BLaER1 (cell line): ENCODE measurements around the gene ARHGEF12.

Experiments
- H3K27ac ChIP-seq: shearing (Covaris generic); formaldehyde crosslinking; 2 replicates; pipeline ENCODE4 v1.8.1; 2022
- H3K27me3 ChIP-seq: shearing (Covaris generic); formaldehyde crosslinking; 2 replicates; pipeline ENCODE4 v1.8.1; 2022
- H3K36me3 ChIP-seq: shearing (Covaris generic); formaldehyde crosslinking; 2 replicates; pipeline ENCODE4 v1.8.1; 2022
- H3K4me1 ChIP-seq: shearing (Covaris generic); formaldehyde crosslinking; 2 replicates; pipeline ENCODE4 v1.8.1; 2022
- H3K4me2 ChIP-seq: shearing (Covaris generic); formaldehyde crosslinking; 2 replicates; pipeline ENCODE4 v1.8.1; 2022
- H3K4me3 ChIP-seq: shearing (Covaris generic); formaldehyde crosslinking; 2 replicates; pipeline ENCODE4 v1.8.1; 2022
- H3K9ac ChIP-seq: shearing (Covaris generic); formaldehyde crosslinking; 2 replicates; pipeline ENCODE4 v1.8.1; 2022
- H3K9me3 ChIP-seq: shearing (Covaris generic); formaldehyde crosslinking; 2 replicates; pipeline ENCODE4 v1.8.1; 2022
- H4K20me1 ChIP-seq: shearing (Covaris generic); formaldehyde crosslinking; 2 replicates; pipeline ENCODE4 v1.8.1; 2022
- Cebpa-rat ChIP-seq: shearing (Covaris generic); IDR thresholded peaks from 2 replicates; pipeline ENCODE4 v1.8.1; 2022

Gene ARHGEF12

DNA sequence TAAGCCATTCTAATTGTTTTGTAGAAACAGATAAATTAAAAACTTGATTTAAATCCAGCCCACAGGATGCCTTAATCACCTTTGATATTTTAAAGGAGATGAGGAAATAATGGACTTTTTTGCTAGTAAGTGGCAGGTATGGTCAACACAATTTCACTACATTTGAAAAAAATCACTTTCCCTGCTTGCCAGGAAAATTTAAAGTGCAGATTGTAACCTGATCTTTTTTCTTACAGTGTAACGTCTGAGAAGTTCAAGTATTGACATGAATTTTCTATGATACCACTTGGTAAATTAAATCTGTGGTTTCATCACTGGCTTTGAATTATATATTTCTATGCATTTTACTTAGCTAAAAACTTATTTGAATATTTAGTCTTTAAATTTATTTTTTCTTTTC, 65.3 kb downstream of the ARHGEF12 start:
- Histone ChIP-seq H3K9me3 (no peaks in the 10 kb centered on the region), H3K4me1 (0 out of 2 replicates have a peak, but pooled peaks cover 4% of the 10 kb centered on the region), H3K36me3 (no peaks in the 10 kb centered on the region), H3K27me3 (no peaks in the 10 kb centered on the region), H3K4me2 (no peak overlapping the region), H4K20me1 (peaks cover 100% of the 10 kb centered on the region), H3K4me3 (no peak overlapping the region), H3K9ac (no peak overlapping the region), H3K27ac (no peak overlapping the region)
- TF ChIP-seq Cebpa-rat: no peak

DNA sequence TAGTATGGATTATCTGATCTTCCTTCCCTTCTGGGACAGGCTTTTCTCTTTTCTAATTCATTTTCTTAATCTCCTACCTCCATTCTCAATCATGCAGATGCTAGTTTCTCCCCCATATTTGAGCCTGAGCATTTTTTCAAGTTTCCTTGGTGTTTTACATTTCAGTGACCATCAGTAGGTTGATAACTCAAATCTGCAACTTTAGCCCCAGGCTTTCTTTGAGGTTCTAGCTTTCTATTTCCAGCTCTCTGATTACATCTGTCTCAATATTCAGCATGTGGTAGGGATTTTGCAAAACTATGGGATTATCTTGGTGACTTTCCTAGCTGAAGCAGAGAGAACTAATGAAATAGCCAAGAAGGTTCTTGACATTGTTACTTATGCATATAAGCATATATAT, 67.8 kb downstream of the ARHGEF12 start:
- no peak overlapping the region for H3K27ac ChIP-seq
- H4K20me1 ChIP-seq: peaks cover 83% of the 10 kb centered on the region
- 0 out of 2 replicates have a peak, but pooled peaks cover 4% of the 10 kb centered on the region for H3K4me1 ChIP-seq

DNA sequence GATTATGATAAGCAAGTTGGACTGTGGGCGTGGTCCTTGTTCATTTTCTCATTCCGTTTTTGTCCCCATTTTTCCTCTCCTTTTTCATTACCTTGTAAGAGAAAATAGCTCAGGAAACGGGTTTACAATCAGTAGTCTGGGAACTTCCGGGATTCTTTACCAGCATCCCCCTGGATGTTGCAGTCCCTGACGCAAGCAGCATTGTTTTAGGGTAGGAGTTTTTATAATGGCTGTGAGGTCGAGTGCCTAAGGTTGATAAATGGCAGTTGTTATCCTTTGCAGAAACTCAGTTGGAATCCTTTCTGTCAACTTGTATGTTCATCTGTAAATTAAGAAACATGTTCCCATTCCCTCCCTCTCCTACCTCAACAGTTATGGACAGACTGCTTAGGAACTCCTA, 68.3 kb downstream of the ARHGEF12 start:
- Histone ChIP-seq H3K27ac (no peak overlapping the region), H3K4me3 (no peak overlapping the region), H3K27me3 (no peaks in the 10 kb centered on the region), H3K4me1 (0 out of 2 replicates have a peak, but pooled peaks cover 4% of the 10 kb centered on the region), H3K36me3 (no peaks in the 10 kb centered on the region), H3K9ac (no peak overlapping the region), H3K9me3 (no peaks in the 10 kb centered on the region), H4K20me1 (peaks cover 83% of the 10 kb centered on the region), H3K4me2 (no peak overlapping the region)
- no peak for TF ChIP-seq Cebpa-rat

More for the DNA sequence above, 67.8 kb downstream of the ARHGEF12 start:
- H3K27me3 ChIP-seq: no peaks in the 10 kb centered on the region
- no peaks in the 10 kb centered on the region for H3K9me3 ChIP-seq
- H3K9ac ChIP-seq: no peak overlapping the region
- no peaks in the 10 kb centered on the region for H3K36me3 ChIP-seq
- TF ChIP-seq Cebpa-rat: no peak
- no peak overlapping the region for H3K4me2 ChIP-seq
- no peak overlapping the region for H3K4me3 ChIP-seq

DNA sequence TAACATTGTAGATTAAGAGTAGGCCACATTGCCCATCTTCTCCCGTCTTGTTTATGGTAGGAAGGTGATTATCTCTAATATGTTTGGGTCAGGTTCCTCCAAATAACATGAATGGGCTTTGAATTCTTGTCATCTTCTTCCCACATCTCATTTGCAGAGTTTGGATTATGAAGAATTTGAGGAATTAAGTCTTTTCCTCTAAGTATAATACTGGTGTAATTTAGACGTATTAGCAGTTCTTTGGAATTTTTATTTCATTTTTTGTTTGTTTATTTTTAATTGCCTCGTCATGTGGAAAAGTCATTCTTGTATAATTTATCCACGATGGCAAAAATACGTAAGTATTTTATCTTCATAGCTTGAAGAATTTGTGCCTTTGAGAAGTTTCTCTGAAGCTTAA, 73.4 kb downstream of the ARHGEF12 start:
- no peak overlapping the region for H3K4me2 ChIP-seq
- no peak overlapping the region for H3K4me3 ChIP-seq
- H4K20me1 ChIP-seq: peaks cover 41% of the 10 kb centered on the region
- H3K9ac ChIP-seq: no peak overlapping the region
- TF ChIP-seq Cebpa-rat: no peak
- no peaks in the 10 kb centered on the region for H3K36me3 ChIP-seq
- no peaks in the 10 kb centered on the region for H3K27me3 ChIP-seq
- no peaks in the 10 kb centered on the region for H3K4me1 ChIP-seq
- no peaks in the 10 kb centered on the region for H3K9me3 ChIP-seq
- H3K27ac ChIP-seq: no peak overlapping the region

DNA sequence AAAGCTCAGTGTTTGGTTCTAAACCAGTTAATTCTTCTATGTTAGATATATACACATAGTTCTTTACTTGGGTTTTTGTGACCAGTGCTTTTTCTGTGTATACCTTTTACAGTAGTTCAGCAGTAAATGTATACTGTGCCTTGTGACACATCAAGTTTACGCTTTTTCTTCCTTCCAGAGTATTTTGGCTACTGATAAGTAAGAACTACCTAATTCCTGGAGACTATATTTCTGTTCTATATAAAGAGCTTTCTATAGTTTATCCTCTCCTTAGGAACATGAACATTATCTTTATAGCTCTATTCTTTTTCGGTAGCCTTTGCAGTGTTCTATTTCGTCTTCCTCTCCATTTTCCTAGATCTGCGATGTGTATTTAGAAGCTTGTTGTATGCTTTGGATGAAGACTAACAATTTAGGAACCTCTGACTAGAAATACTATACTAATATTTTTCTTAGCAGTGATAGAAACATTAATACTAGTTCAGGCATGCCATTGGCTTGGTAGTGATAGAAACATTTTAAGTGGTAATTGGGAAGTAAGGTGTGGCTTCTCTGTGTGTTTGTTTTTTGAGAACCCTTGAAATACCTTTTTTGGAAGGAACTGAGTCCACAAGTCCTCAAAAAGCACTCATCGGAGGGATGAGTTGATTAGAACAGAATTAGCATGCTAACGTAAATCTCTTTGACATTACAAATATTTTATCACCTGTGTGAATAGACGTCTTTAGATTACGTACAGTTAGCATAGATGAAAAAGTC, 74.6 kb downstream of the ARHGEF12 start:
- H4K20me1 ChIP-seq: peaks cover 30% of the 10 kb centered on the region

DNA sequence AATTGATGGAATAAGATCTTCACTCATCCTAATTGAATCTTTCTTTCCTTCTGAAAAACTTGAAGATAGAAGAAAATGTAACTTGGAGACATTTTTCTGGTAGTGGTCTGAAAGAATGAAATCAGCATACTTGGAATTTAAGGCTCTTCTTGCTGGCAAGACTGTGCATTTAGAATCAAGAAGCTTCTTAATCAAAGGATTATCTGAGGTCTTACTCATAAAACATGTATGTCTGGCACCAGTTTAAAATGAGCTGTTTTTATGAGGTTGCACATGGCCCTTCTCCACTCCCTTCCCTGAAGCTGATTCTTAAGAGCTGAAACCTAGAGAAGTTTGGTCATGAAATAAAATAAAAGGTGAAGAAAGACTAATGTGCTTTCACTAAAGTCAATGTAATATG, 77.3 kb downstream of the ARHGEF12 start:
- H3K27me3 ChIP-seq: no peaks in the 10 kb centered on the region
- TF ChIP-seq Cebpa-rat: no peak
- H3K4me3 ChIP-seq: no peak overlapping the region
- no peaks in the 10 kb centered on the region for H3K9me3 ChIP-seq
- H3K4me2 ChIP-seq: no peak overlapping the region
- H3K4me1 ChIP-seq: no peaks in the 10 kb centered on the region
- H3K9ac ChIP-seq: no peak overlapping the region
- peaks cover 4% of the 10 kb centered on the region; the same call in 1 of the 2 replicates for H3K36me3 ChIP-seq
- H4K20me1 ChIP-seq: peaks cover 17% of the 10 kb centered on the region; the same call in 1 of the 2 replicates
- H3K27ac ChIP-seq: no peak overlapping the region

More for the DNA sequence above, 74.6 kb downstream of the ARHGEF12 start:
- no peaks in the 10 kb centered on the region for H3K9me3 ChIP-seq
- H3K4me1 ChIP-seq: no peaks in the 10 kb centered on the region
- H3K27me3 ChIP-seq: no peaks in the 10 kb centered on the region
- H3K27ac ChIP-seq: no peak overlapping the region
- H3K36me3 ChIP-seq: no peaks in the 10 kb centered on the region
- no peak overlapping the region for H3K9ac ChIP-seq
- no peak overlapping the region for H3K4me2 ChIP-seq
- no peak overlapping the region for H3K4me3 ChIP-seq
- TF ChIP-seq Cebpa-rat: no peak

DNA sequence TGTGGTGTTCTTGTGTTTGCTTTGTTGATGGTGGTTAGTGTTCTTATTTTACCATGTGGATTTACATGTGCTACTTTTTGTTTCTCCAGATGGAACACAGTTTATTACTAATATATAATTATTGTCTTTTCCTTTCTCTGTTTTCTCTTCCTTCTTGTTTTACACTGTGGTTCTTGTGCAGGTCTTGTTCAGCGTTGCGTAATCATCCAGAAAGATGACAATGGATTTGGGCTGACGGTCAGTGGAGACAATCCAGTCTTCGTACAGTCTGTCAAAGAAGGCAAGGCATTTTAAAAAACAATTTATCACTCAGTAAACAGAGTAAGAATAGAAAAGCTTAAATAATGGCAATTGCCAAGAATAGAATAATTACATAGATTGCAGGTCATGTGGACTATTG, 84.4 kb downstream of the ARHGEF12 start:
- H3K27ac ChIP-seq: no peak overlapping the region
- no peaks in the 10 kb centered on the region; the same call in 1 of the 2 replicates for H4K20me1 ChIP-seq
- H3K9ac ChIP-seq: no peak overlapping the region
- H3K36me3 ChIP-seq: peaks cover 23% of the 10 kb centered on the region
- peak; percentile 72; the same call in 1 of the 2 replicates for TF ChIP-seq Cebpa-rat
- no peaks in the 10 kb centered on the region for H3K27me3 ChIP-seq
- H3K4me1 ChIP-seq: peaks cover 9% of the 10 kb centered on the region
- no peak overlapping the region for H3K4me3 ChIP-seq
- no peaks in the 10 kb centered on the region for H3K9me3 ChIP-seq
- no peak overlapping the region for H3K4me2 ChIP-seq

DNA sequence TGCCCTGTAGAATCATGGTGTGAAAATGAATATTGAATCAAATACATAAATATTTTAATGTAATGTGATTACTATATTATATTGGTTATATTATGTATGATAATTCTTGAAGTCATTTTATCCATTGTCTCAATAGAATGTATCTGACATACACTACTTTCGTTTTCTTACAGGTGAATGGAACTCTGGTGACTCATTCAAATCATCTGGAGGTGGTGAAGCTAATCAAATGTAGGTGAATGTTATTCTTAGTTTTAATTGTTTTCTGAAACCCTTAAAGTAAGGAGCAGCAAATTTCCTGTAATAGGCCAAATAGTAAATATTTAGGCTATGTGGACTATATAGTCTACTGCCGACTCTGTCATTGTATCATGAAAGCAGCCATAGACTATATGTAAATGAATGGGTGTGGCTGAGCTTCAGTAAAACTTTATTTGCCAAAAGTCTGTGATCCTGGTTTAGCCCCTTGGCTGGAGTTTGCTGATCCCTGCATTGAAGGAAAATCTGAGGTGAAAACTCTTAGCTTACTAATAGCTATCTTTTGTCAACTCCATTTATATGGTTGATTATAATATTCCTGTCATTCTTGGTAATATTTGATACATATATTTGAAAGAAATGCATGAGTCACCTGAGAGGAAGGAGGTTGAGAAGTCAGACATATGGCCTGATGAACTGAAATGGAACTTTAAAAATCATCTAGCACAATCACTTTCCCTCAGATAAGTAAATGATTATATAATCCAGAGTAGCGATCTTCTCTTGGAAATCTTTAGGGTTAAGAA, 88.2 kb downstream of the ARHGEF12 start:
- H3K4me3 ChIP-seq: no peak overlapping the region
- H3K27ac ChIP-seq: no peak overlapping the region
- H4K20me1 ChIP-seq: no peaks in the 10 kb centered on the region
- no peak overlapping the region; the same call in 1 of the 2 replicates for H3K4me2 ChIP-seq
- H3K27me3 ChIP-seq: no peaks in the 10 kb centered on the region
- TF ChIP-seq Cebpa-rat: no peak
- no peak overlapping the region for H3K9ac ChIP-seq
- H3K4me1 ChIP-seq: peaks cover 14% of the 10 kb centered on the region
- H3K36me3 ChIP-seq: peaks cover 21% of the 10 kb centered on the region
- no peaks in the 10 kb centered on the region for H3K9me3 ChIP-seq

DNA sequence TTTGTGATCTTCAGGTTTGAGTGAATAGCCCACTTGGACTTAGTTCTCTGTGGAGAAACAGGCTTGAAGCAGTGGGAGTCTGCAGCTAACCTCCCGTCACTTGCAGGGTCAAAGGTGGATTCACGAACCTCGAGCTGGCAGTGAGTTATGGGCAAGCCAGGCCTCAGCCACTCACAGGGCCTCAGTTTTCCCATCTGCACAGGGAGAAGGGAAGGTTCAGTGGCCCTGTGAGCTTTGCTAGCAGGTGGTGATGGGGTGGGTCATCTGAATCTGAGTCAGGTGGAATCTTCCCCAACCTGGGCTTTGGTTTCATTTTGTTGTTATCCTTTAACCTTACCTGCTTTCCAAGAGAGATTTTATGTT, 88.7 kb downstream of the ARHGEF12 start:
- H3K4me1 ChIP-seq: peaks cover 14% of the 10 kb centered on the region
- peaks cover 26% of the 10 kb centered on the region for H3K36me3 ChIP-seq
- no peaks in the 10 kb centered on the region for H3K27me3 ChIP-seq
- peak overlapping the region; percentile 39 for H3K4me2 ChIP-seq
- no peaks in the 10 kb centered on the region for H3K9me3 ChIP-seq
- no peaks in the 10 kb centered on the region for H4K20me1 ChIP-seq
- TF ChIP-seq Cebpa-rat: no peak
- H3K27ac ChIP-seq: 0 out of 2 replicates have a peak overlapping the region, but pooled peaks have one; percentile 15
- no peak overlapping the region for H3K4me3 ChIP-seq
- no peak overlapping the region for H3K9ac ChIP-seq

DNA sequence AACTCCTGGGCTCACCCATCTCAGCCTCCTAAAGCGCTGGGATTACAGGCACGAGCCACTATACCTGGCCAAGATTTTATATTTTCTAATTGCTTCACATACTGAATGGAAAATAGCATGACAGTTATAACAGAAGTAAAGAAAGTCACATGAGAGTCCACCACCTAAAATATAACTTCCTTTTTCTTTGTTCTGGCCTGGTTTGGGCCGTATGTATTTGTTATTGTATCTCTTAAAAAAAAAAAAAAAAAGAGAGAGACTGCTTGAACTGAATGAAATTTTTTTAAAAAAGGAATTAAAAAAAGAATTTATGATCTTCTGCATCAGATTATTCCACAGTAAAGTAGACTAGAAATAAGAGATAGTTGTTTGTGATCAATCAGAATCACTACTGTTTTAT, 89.3 kb downstream of the ARHGEF12 start:
- H4K20me1 ChIP-seq: no peaks in the 10 kb centered on the region
- TF ChIP-seq Cebpa-rat: no peak
- no peak overlapping the region for H3K9ac ChIP-seq
- 0 out of 2 replicates have a peak overlapping the region, but pooled peaks have one; percentile 15 for H3K27ac ChIP-seq
- H3K27me3 ChIP-seq: no peaks in the 10 kb centered on the region
- H3K36me3 ChIP-seq: peaks cover 26% of the 10 kb centered on the region
- no peaks in the 10 kb centered on the region for H3K9me3 ChIP-seq
- H3K4me2 ChIP-seq: peak overlapping the region; percentile 39
- no peak overlapping the region for H3K4me3 ChIP-seq
- H3K4me1 ChIP-seq: peaks cover 14% of the 10 kb centered on the region
